ENCODE measurements around the gene CARD9. TPM values are rescaled to one million over a fixed set of nuclear protein-coding genes. Genes with fewer than 3 reads are reported as not detected.

The CARD9 gene
- total RNA-seq, 1 donor, result 14.7 TPM

DNA sequence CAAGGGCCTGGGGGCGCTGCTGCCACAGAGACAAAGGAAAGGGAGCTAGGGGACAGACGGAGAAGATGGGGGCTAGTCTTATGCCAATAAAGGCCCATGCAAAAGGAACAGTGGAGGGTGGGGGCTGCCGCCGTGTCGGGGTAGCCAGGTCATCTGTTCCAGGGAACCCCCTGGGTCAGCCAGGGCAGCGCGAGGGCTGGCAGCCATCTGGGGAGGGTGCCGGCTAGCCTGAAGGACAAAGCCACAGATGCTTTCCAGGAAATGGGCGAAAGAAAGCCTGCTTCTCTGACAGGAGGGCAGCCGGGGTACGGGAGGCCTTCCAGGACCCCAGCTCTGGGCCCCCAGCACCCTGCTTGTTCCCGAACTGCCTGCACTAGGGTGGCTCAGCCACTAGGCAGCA, 1.6 kb upstream of the CARD9 start:
- TF ChIP-seq, protein P1, sequence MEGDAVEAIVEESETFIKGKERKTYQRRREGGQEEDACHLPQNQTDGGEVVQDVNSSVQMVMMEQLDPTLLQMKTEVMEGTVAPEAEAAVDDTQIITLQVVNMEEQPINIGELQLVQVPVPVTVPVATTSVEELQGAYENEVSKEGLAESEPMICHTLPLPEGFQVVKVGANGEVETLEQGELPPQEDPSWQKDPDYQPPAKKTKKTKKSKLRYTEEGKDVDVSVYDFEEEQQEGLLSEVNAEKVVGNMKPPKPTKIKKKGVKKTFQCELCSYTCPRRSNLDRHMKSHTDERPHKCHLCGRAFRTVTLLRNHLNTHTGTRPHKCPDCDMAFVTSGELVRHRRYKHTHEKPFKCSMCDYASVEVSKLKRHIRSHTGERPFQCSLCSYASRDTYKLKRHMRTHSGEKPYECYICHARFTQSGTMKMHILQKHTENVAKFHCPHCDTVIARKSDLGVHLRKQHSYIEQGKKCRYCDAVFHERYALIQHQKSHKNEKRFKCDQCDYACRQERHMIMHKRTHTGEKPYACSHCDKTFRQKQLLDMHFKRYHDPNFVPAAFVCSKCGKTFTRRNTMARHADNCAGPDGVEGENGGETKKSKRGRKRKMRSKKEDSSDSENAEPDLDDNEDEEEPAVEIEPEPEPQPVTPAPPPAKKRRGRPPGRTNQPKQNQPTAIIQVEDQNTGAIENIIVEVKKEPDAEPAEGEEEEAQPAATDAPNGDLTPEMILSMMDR (IDR thresholded peaks at IDR 0.05; ENCODE audit: insufficient read depth, low read depth, low read length), result no peak
- DNase-seq (ENCODE audit: low read depth), result no peak
- no peak overlapping the region for H3K4me3 ChIP-seq (ENCODE audit: low read depth, low read length)

DNA sequence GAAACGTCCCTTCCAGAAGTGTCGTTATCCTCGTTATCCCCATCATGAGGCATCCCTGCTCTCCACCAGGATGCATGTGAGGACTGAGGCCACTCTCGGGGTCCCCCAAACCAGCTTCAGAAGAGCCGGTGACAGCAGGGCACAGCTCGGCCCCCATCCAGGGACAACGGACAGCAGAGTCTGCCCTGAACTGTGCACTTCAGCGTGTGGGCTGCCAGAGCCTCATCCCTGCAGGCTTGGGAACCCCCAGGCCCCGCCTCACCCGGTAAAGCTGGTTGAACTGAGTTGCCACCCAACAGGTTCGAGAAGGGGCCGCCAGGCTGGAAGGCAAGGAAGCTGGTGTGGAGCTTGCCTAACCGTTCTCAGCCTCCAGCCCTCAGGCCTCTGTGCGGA, 710 bp upstream of the CARD9 start:
- TF ChIP-seq, protein P1 (IDR thresholded peaks at IDR 0.05; ENCODE audit: insufficient read depth, low read depth, low read length), result no peak
- H3K4me3 ChIP-seq (ENCODE audit: low read depth, low read length), result no peak overlapping the region
- no peak for DNase-seq (ENCODE audit: low read depth)

- TF ChIP-seq, protein P1 (IDR thresholded peaks at IDR 0.05; ENCODE audit: insufficient read depth, low read depth, low read length), result peak; percentile 50
- peak; percentile 90 for DNase-seq (ENCODE audit: low read depth)
- peak overlapping the region; percentile 39 for H3K4me3 ChIP-seq (ENCODE audit: low read depth, low read length)
Observed at GRCh38 chr9:136372561-136373299, 739 bp downstream of the CARD9 start.

DNA sequence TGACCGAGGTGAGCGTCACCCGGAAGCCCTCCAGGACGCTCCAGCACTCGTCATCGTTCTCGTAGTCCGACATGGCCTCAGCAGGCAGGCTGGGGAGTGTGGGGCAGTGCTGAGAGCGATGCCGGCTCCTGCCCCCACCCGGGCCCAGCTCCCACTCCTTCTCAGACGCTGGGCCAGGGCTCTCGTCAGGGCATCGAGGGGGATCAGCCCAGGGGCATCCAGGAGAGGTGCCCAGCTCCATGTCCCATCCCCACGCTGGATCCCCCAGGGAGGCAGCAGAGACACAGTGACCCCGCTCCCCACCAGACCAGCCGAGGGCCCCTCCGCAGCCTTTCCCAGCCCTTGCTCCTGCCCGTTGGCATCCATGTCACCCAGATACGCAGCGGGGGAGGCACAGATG, 1.5 kb downstream of the CARD9 start:
- no peak overlapping the region for H3K4me3 ChIP-seq (ENCODE audit: low read depth, low read length)
- TF ChIP-seq, protein P1 (IDR thresholded peaks at IDR 0.05; ENCODE audit: insufficient read depth, low read depth, low read length), result no peak
- no peak for DNase-seq (ENCODE audit: low read depth)

DNA sequence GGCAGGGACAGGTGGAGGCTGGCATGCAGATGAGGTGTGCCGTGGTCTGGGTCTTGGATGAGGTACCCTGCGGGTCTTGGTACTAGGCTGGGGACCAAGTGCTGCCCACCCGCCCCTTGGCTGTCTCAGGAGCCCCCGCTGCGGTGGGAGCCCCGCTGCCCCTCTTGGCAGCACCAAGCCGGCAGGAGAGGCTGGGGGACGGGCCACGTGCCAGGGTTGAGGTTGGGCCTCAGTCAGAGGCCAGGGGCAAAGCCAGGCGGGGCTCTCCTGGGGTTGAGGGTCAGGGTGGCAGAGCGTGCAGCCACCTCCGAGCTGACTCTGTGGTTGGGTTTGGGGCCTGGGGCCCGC, 2.0 kb downstream of the CARD9 start:
- DNase-seq (ENCODE audit: low read depth), result no peak
- TF ChIP-seq, protein P1 (IDR thresholded peaks at IDR 0.05; ENCODE audit: insufficient read depth, low read depth, low read length), result no peak

GRCh38 chr9:136370687-136371532, 2.6 kb downstream of the CARD9 start:
- H3K4me3 ChIP-seq (ENCODE audit: low read depth, low read length), result no peak overlapping the region
- no peak for DNase-seq (ENCODE audit: low read depth)
- TF ChIP-seq, protein P1 (IDR thresholded peaks at IDR 0.05; ENCODE audit: insufficient read depth, low read depth, low read length), result no peak

More for the DNA sequence above, 2.0 kb downstream of the CARD9 start:
- H3K4me3 ChIP-seq (ENCODE audit: low read depth, low read length), result no peak overlapping the region
